GM12878 (cell line): ENCODE results near the gene SSB. TPM values are rescaled to one million over a fixed set of nuclear protein-coding genes. Genes with fewer than 3 reads are reported as not detected.

Experiments used
- ATAC-seq: fragments of 200-7000 bp; cut with Tn5 transposase; 3 replicates; pipeline ENCODE4 v1.9.1; 2020; ENCODE audit warnings: mild to moderate bottlenecking, moderate library complexity
- BruUV-seq: library from RNA; stranded (reverse); fragments of 400-500 nt; replicated peaks from 2 replicates; lab custom pipeline; 2021; lab: Mats Ljungman, UMichigan
- CTCF ChIA-PET: fragments of 300-600 bp; sonication (Branson Sonifier 250); formaldehyde crosslinking; extraction: SDS; loops from one replicate; lab custom pipeline; 2021; ENCODE audit warnings: inconsistent platforms; lab: Yijun Ruan, JAX
- POLR2A ChIA-PET: fragments of 350-600 bp; formaldehyde crosslinking; extraction: SDS; loops from one replicate; lab custom pipeline; 2021; ENCODE audit warnings: inconsistent platforms; lab: Charles Lee
- RAD21 ChIA-PET: fragments of 300-600 bp; sonication (Branson Sonifier 250); formaldehyde crosslinking; loops from one replicate; lab custom pipeline; 2023; ENCODE audit warnings: antibody characterized with exemption; ENCODE audit not compliant: unreplicated experiment; lab: Charles Lee
- SMC1A ChIA-PET: fragments of 300-600 bp; sonication (Branson Sonifier 250); formaldehyde crosslinking; loops from one replicate; lab custom pipeline; 2023; ENCODE audit not compliant: unreplicated experiment, uncharacterized antibody; lab: Charles Lee
- DNase-seq: peaks from one replicate; pipeline ENCODE4 v3.0.0-alpha.2; 2011; ENCODE audit warnings: low read depth, low spot score
- FAIRE-seq: peaks from 3 replicates; lab custom pipeline; 2011; peaks lifted over from hg19 to GRCh38; lab: Jason Lieb, UNC
- H2AFZ ChIP-seq: 2 replicates; pipeline ENCODE4 v1.6.0; 2011; ENCODE audit warnings: low read depth, low read length, control low read depth; ENCODE audit not compliant: control insufficient read depth
- H3K27ac ChIP-seq: 2 replicates; pipeline ENCODE4 v1.5.1; 2011; ENCODE audit warnings: control low read depth; ENCODE audit not compliant: control insufficient read depth, insufficient read depth
- H3K27me3 ChIP-seq, 2 experiments: replicated peaks in 1 of 2; 2 replicates each; pipeline versions ENCODE4 v1.6.0 to v1.6.1; 2011; ENCODE audit warnings: low read length in 1 of 2; ENCODE audit not compliant: control insufficient read depth in 2 of 2, insufficient read depth in 2 of 2
- H3K36me3 ChIP-seq, 2 experiments: 2 replicates each; pipeline ENCODE4 v1.5.1; 2011; ENCODE audit warnings: low read length in 1 of 2; ENCODE audit not compliant: control insufficient read depth in 2 of 2, insufficient read depth in 2 of 2
- H3K4me1 ChIP-seq: 2 replicates; pipeline ENCODE4 v1.6.1; 2011; ENCODE audit warnings: mild to moderate bottlenecking, low read length, moderate library complexity, mixed read lengths; ENCODE audit not compliant: control insufficient read depth, insufficient read depth
- H3K4me2 ChIP-seq: 2 replicates; pipeline ENCODE4 v1.6.0; 2011; ENCODE audit warnings: control low read depth; ENCODE audit not compliant: control insufficient read depth, insufficient read depth
- H3K4me3 ChIP-seq: fragments of 200-600 bp; sonication (generic); 2 replicates; pipeline ENCODE4 v1.5.1; 2016
- H3K79me2 ChIP-seq: 2 replicates; pipeline ENCODE4 v1.6.0; 2011; ENCODE audit warnings: low read length; ENCODE audit not compliant: control insufficient read depth, insufficient read depth
- H3K9ac ChIP-seq: 2 replicates; pipeline ENCODE4 v1.8.0; 2011; ENCODE audit warnings: low read length, control low read depth, mixed read lengths; ENCODE audit not compliant: control insufficient read depth, insufficient read depth
- H3K9me3 ChIP-seq: replicated peaks from 3 replicates; pipeline ENCODE4 v1.5.1; 2011; ENCODE audit warnings: mild to moderate bottlenecking, low read length; ENCODE audit not compliant: control insufficient read depth, insufficient read depth
- H4K20me1 ChIP-seq: 2 replicates; pipeline ENCODE4 v1.6.0; 2011; ENCODE audit not compliant: control insufficient read depth, insufficient read depth
- ATF3 ChIP-seq: IDR thresholded peaks from 2 replicates; pipeline ENCODE4 v1.6.1; 2011; ENCODE audit warnings: low read depth, mild to moderate bottlenecking, low read length, moderate library complexity, borderline replicate concordance; ENCODE audit errors: extremely low read depth
- CBX3 ChIP-seq: fragments of 200-600 bp; sonication (generic); IDR thresholded peaks from 2 replicates; pipeline ENCODE4 v1.6.1; 2016; ENCODE audit warnings: low read depth, borderline replicate concordance
- CHD4 ChIP-seq: fragments of 200-600 bp; sonication (generic); IDR thresholded peaks from 2 replicates; pipeline ENCODE4 v1.6.1; 2016; ENCODE audit warnings: mild to moderate bottlenecking
- ESRRA ChIP-seq: IDR thresholded peaks from 2 replicates; pipeline ENCODE4 v1.6.1; 2012; ENCODE audit warnings: mild to moderate bottlenecking, low read length, improper control_type of control experiment
- HDAC6 ChIP-seq: fragments of 200-600 bp; sonication (generic); IDR thresholded peaks from one replicate; pipeline ENCODE4 v1.8.0; 2017; ENCODE audit warnings: antibody characterized with exemption; ENCODE audit not compliant: unreplicated experiment
- JUNB ChIP-seq: IDR thresholded peaks from 2 replicates; pipeline ENCODE4 v1.6.1; 2016; ENCODE audit warnings: antibody characterized with exemption, mild to moderate bottlenecking
- KLF5 ChIP-seq: fragments of 450-650 bp; IDR thresholded peaks from 2 replicates; pipeline ENCODE4 v1.6.1; 2014; ENCODE audit warnings: mild to moderate bottlenecking; ENCODE audit not compliant: partially characterized antibody
- NKRF ChIP-seq: fragments of 450-650 bp; conservative IDR thresholded peaks from 2 replicates; pipeline ENCODE4 v1.6.1; 2017; ENCODE audit warnings: mild to moderate bottlenecking, moderate library complexity
- RCOR1 ChIP-seq: conservative IDR thresholded peaks from 2 replicates; pipeline ENCODE4 v1.6.1; 2012; ENCODE audit warnings: low read depth, low read length, improper control_type of control experiment
- SMAD1 ChIP-seq: fragments of 450-650 bp; IDR thresholded peaks from 2 replicates; pipeline ENCODE4 v1.6.1; 2018; ENCODE audit warnings: mild to moderate bottlenecking, low read depth; ENCODE audit not compliant: partially characterized antibody
- SUZ12 ChIP-seq: fragments of 200-600 bp; sonication (generic); IDR thresholded peaks from one replicate; pipeline ENCODE4 v1.6.1; 2018; ENCODE audit warnings: antibody characterized with exemption, mild to moderate bottlenecking; ENCODE audit not compliant: unreplicated experiment
- TBL1XR1 ChIP-seq: IDR thresholded peaks from 2 replicates; pipeline ENCODE4 v1.6.1; 2012; ENCODE audit warnings: low read depth, low read length, improper control_type of control experiment
- WGBS: methylation state at CpG from one replicate; pipeline ENCODE4 v1.1.6; 2016; ENCODE audit warnings: low lambda C conversion rate; ENCODE audit not compliant: insufficient replicate concordance, insufficient coverage; ENCODE audit errors: missing lambda C conversion rate; 5-methylcytosine and 5-hydroxymethylcytosine counted together
- in situ Hi-C: fragments of 300-500 bp; cut with MboI; formaldehyde crosslinking; loops from 9 replicates; pipeline ENCODE4 v1.14.3; 2018; ENCODE audit warnings: mixed read lengths
- intact Hi-C: fragments of 100-400 bp; cut with micrococcal nuclease; formaldehyde crosslinking; loops from one replicate; pipeline ENCODE4 v1.14.2; 2022; ENCODE audit not compliant: unreplicated experiment
- polyA plus RNA-seq, 11 experiments: library from polyadenylated mRNA; depleted of rRNA in 4 of 11; unstranded in 6 of 11; stranded (reverse) in 5 of 11; fragments of >200 nt; fragmentation: Nextera tagmentation in 4 of 11; fragmentation: Illumina TruSeq in 1 of 11; extraction: Ambion mirVana in 4 of 11; extraction: Trizol in 1 of 11; gene quantifications; 1 replicate in 1 of 11; 2 replicates in 10 of 11; pipeline versions ENCODE4 v1.2.1 to v1.2.3, GENCODE V29; 2011 to 2016; ENCODE audit warnings: inconsistent platforms in 2 of 11, missing spikeins in 2 of 11, low read depth in 1 of 11
- total RNA-seq, 4 experiments: library from RNA; depleted of rRNA in 3 of 4; stranded (reverse); fragments of >200 nt in 3 of 4; fragmentation: Illumina TruSeq in 1 of 4; extraction: Trizol in 1 of 4; gene quantifications; 2 replicates each; pipeline versions ENCODE4 v1.2.1 to v1.2.3, GENCODE V29; 2013 to 2021

Gene SSB
- total and polyA plus RNA-seq, 10 of the 15 experiments (the other 5 are each of a cell fraction or from before 2014, with no cell fraction given) = 103 to 313 (median 200) TPM

DNA sequence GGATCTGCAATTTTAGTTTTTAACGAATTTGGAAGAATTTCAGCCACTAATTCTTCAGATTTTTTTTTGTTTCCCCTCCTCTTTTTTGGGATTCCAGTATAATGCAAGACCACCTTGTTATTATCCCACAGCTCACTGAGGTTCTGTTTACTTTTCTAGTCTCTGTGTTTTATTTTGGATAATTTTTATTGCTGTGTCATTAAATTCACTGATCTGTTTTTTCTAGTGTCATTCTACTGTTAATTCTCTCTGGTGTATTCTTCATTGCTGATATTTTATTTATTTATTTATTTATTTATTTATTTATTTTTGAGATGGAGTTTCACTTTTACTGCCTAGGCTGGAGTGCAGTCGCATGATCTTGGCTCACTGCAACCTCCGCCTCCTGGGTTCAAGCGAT is 60.8 kb downstream of the SSB start:
- POLR2A ChIA-PET = no interaction called here
- no TSS peak for BruUV-seq
- no peak overlapping the region for H3K4me3 ChIP-seq
- TF ChIP-seq TBL1XR1 (no peak), KLF5 (no peak), SMAD1 (no peak), NKRF (no peak), SUZ12 (no peak), ESRRA (no peak), CBX3 (no peak), ATF3 (no peak), RCOR1 (no peak), HDAC6 (no peak), CHD4 (no peak), JUNB (no peak)
- H3K79me2 ChIP-seq = no peaks in the 10 kb centered on the region; the same call in none of the 2 replicates
- ATAC-seq (no peak), FAIRE-seq (no peak), DNase-seq (no peak)
- H3K4me2 ChIP-seq = no peak overlapping the region
- no peaks in the 10 kb centered on the region for H3K4me1 ChIP-seq
- in situ Hi-C loops = no loop called here
- no peak overlapping the region for H3K27ac ChIP-seq
- RAD21 ChIA-PET = no interaction called here
- no peaks in the 10 kb centered on the region for H3K36me3 ChIP-seq
- WGBS = 96% methylated on average over 4 of the region's 4 CpGs
- no peaks in the 10 kb centered on the region for H4K20me1 ChIP-seq
- H3K9me3 ChIP-seq = no peaks in the 10 kb centered on the region
- no peak overlapping the region for H3K9ac ChIP-seq
- CTCF ChIA-PET = no interaction called here
- SMC1A ChIA-PET = interaction anchor here (0.7 to 2.1 kb wide), 2 partner anchors 15 to 777 kb away, joined by 3 to 7 read pairs; no protein-coding TSS in a partner anchor
- intact Hi-C loops = no loop called here
- H2AFZ ChIP-seq = no peak overlapping the region
- H3K27me3 ChIP-seq = no peaks in the 10 kb centered on the region
